ENCODE measurements around the gene METAP1D. TPM values are rescaled to one million over a fixed set of nuclear protein-coding genes. Genes with fewer than 3 reads are reported as not detected.

Gene METAP1D
- polyA plus RNA-seq, 2 of the 4 experiments (the other 2 are of a cell fraction) = 7.3 to 13.3 TPM

GRCh38 chr2:171958475-171958874 is 41.3 kb upstream of the METAP1D start:
- ChIA-PET POLR2A (no interaction called here), CTCF (no interaction called here)
- ATAC-seq (no peak), FAIRE-seq (no peak), DNase-seq (ENCODE audit: low read depth in 1 of 2, low spot score in 1 of 2) (no peak)
- no peak overlapping the region for H3K4me3 ChIP-seq
- peaks cover 16% of the 10 kb centered on the region for H3K4me1 ChIP-seq
- TF ChIP-seq TP53 (CRISPR knock-in tag; IDR thresholded peaks at IDR 0.05) (no peak), ZC3H11A (IDR thresholded peaks at IDR 0.05) (no peak), CHD2 (IDR thresholded peaks at IDR 0.05; ENCODE audit: low read length, partially characterized antibody) (no peak), BHLHE40 (IDR thresholded peaks at IDR 0.05; ENCODE audit: low read depth, low read length) (no peak), TFCP2L1 (CRISPR knock-in tag; IDR thresholded peaks at IDR 0.05) (no peak), HOXB5 (CRISPR knock-in tag; IDR thresholded peaks at IDR 0.05) (no peak), EHMT2 (IDR thresholded peaks at IDR 0.05; ENCODE audit: low read depth) (no peak), HOXA7 (CRISPR knock-in tag; IDR thresholded peaks at IDR 0.05) (no peak), ATOH8 (CRISPR knock-in tag; IDR thresholded peaks at IDR 0.05; ENCODE audit: low read depth) (no peak), POLR2AphosphoS2 (conservative IDR thresholded peaks at IDR 0.05; ENCODE audit: low read length) (no peak)
- H3K4me2 ChIP-seq = no peak overlapping the region
- 90% methylated on average over 3 of the region's 3 CpGs for WGBS (ENCODE audit: missing lambda C conversion rate)
- no peak overlapping the region for H3K27ac ChIP-seq
- no peaks in the 10 kb centered on the region for H3K9me3 ChIP-seq

GRCh38 chr2:171959998-171960397 is 39.8 kb upstream of the METAP1D start:
- ATAC-seq = no peak
- TF ChIP-seq JUN (IDR thresholded peaks at IDR 0.05) = no peak
- no peak for TF ChIP-seq E2F6 (IDR thresholded peaks at IDR 0.05; ENCODE audit: borderline replicate concordance, low read depth)
- no peak for TF ChIP-seq CEBPB (IDR thresholded peaks at IDR 0.05)
- no peak for TF ChIP-seq HOXB13 (CRISPR knock-in tag; IDR thresholded peaks at IDR 0.05; ENCODE audit: low read depth)
- no peak for TF ChIP-seq ZSCAN20 (CRISPR knock-in tag; IDR thresholded peaks at IDR 0.05)
- TF ChIP-seq RNF2 (IDR thresholded peaks at IDR 0.05; ENCODE audit: borderline replicate concordance, low read depth) = no peak
- TF ChIP-seq MAZ (IDR thresholded peaks at IDR 0.05; ENCODE audit: borderline replicate concordance, low read depth, low read length) = no peak
- no peak for TF ChIP-seq JUNB (IDR thresholded peaks at IDR 0.05)
- TF ChIP-seq POLR2AphosphoS2 (conservative IDR thresholded peaks at IDR 0.05; ENCODE audit: low read length) = no peak
- TF ChIP-seq GATA3 (IDR thresholded peaks at IDR 0.05; ENCODE audit: borderline replicate concordance) = no peak
- no peak for TF ChIP-seq ZFP36 (IDR thresholded peaks at IDR 0.05; ENCODE audit: borderline replicate concordance, partially characterized antibody)
- no peak for TF ChIP-seq FOXS1 (CRISPR knock-in tag; IDR thresholded peaks at IDR 0.05)
- no peak for TF ChIP-seq FOSB (CRISPR knock-in tag; IDR thresholded peaks at IDR 0.05)
- no peak for DNase-seq (ENCODE audit: low read depth in 1 of 2, low spot score in 1 of 2)
- Histone ChIP-seq H3K4me3 (no peak overlapping the region), H3K27ac (no peak overlapping the region), H3K4me2 (no peak overlapping the region), H3K9me3 (no peaks in the 10 kb centered on the region), H3K4me1 (peaks cover 10% of the 10 kb centered on the region)
- ChIA-PET POLR2A (no interaction called here), CTCF (no interaction called here)
- FAIRE-seq = no peak
- 91% methylated on average over 2 of the region's 2 CpGs for WGBS (ENCODE audit: missing lambda C conversion rate)

- Histone ChIP-seq H3K4me2 (no peak overlapping the region), H3K27ac (no peak overlapping the region), H3K9me3 (no peaks in the 10 kb centered on the region), H3K4me3 (no peak overlapping the region), H3K4me1 (peaks cover 9% of the 10 kb centered on the region)
- POLR2A ChIA-PET = no interaction called here
- 96% methylated on average over 3 of the region's 3 CpGs for whole genome bisulfite sequencing (ENCODE audit: missing lambda C conversion rate)
- TF ChIP-seq CBX2 (IDR thresholded peaks at IDR 0.05; ENCODE audit: borderline replicate concordance, low read depth) = no peak
- TF ChIP-seq ZSCAN20 (CRISPR knock-in tag; IDR thresholded peaks at IDR 0.05) = no peak
- TF ChIP-seq JUN (IDR thresholded peaks at IDR 0.05) = no peak
- no peak for TF ChIP-seq ESRRA (IDR thresholded peaks at IDR 0.05; ENCODE audit: borderline replicate concordance, low read length)
- no peak for TF ChIP-seq BCL3 (IDR thresholded peaks at IDR 0.05)
- no peak for TF ChIP-seq MYC (IDR thresholded peaks at IDR 0.05; ENCODE audit: borderline replicate concordance, low read length)
- no peak for TF ChIP-seq TP53 (CRISPR knock-in tag; IDR thresholded peaks at IDR 0.05)
- no peak for TF ChIP-seq ZNF302 (CRISPR knock-in tag; IDR thresholded peaks at IDR 0.05)
- TF ChIP-seq EHMT2 (IDR thresholded peaks at IDR 0.05; ENCODE audit: low read depth) = no peak
- TF ChIP-seq MAZ (IDR thresholded peaks at IDR 0.05; ENCODE audit: borderline replicate concordance, low read depth, low read length) = no peak
- CTCF ChIA-PET = interaction anchor here (0.6 to 1.1 kb wide), 2 partner anchors 12 to 988 kb away, joined by 3 to 4 read pairs; no protein-coding TSS in a partner anchor
- no peak for FAIRE-seq
- ATAC-seq = no peak
- DNase-seq (ENCODE audit: low read depth in 1 of 2, low spot score in 1 of 2) = no peak
These were observed 39.2 kb upstream of the METAP1D start for GRCh38 chr2:171960570-171960969.
